ENCODE results near the gene GRIPAP1.

GRCh38 chrX:48940404-48940955 lies 61.6 kb downstream of the GRIPAP1 start:
- TF ChIP-seq, protein P1, sequence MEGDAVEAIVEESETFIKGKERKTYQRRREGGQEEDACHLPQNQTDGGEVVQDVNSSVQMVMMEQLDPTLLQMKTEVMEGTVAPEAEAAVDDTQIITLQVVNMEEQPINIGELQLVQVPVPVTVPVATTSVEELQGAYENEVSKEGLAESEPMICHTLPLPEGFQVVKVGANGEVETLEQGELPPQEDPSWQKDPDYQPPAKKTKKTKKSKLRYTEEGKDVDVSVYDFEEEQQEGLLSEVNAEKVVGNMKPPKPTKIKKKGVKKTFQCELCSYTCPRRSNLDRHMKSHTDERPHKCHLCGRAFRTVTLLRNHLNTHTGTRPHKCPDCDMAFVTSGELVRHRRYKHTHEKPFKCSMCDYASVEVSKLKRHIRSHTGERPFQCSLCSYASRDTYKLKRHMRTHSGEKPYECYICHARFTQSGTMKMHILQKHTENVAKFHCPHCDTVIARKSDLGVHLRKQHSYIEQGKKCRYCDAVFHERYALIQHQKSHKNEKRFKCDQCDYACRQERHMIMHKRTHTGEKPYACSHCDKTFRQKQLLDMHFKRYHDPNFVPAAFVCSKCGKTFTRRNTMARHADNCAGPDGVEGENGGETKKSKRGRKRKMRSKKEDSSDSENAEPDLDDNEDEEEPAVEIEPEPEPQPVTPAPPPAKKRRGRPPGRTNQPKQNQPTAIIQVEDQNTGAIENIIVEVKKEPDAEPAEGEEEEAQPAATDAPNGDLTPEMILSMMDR (IDR thresholded peaks at IDR 0.05; ENCODE audit: low read depth, low read length), result no peak
- no peak for TF ChIP-seq EZH2phosphoT487 (IDR thresholded peaks at IDR 0.05; ENCODE audit: low read depth)
